CD14-positive monocyte (primary cell): ENCODE data around the gene UBL5. TPM values are rescaled to one million over a fixed set of nuclear protein-coding genes. Genes with fewer than 3 reads are reported as not detected.

Experiments
- DNase-seq, 3 donors: peaks; one replicate each; pipeline ENCODE4 v3.0.0-alpha.2; 2011 to 2022
- H2AFZ ChIP-seq: 2 replicates; pipeline ENCODE4 v1.6.0; 2012; ENCODE audit warnings: mild to moderate bottlenecking, low read depth, low read length, inconsistent platforms; ENCODE audit not compliant: insufficient read depth, poor library complexity, severe bottlenecking
- H3K27ac ChIP-seq, 2 donors: 1 replicate in 1 of 2; 2 replicates in 1 of 2; pipeline ENCODE4 v1.5.1; 2012 to 2013; ENCODE audit warnings: low read length in 2 of 2, control low read depth in 1 of 2, inconsistent platforms in 1 of 2, low read depth in 1 of 2, mild to moderate bottlenecking in 1 of 2
- H3K27me3 ChIP-seq, 2 donors: one replicate each; pipeline versions ENCODE4 v1.6.0 to v1.6.1; 2011 to 2013; ENCODE audit warnings: low read length in 2 of 2; ENCODE audit not compliant: control insufficient read depth in 2 of 2, insufficient read depth in 2 of 2
- H3K36me3 ChIP-seq, 2 donors: replicated peaks in 1 of 2; 1 replicate in 1 of 2; 2 replicates in 1 of 2; pipeline versions ENCODE4 v1.5.1 to v1.6.1; 2012 to 2013; ENCODE audit warnings: low read length in 2 of 2, control low read depth in 1 of 2, inconsistent platforms in 1 of 2, mild to moderate bottlenecking in 1 of 2; ENCODE audit not compliant: insufficient read depth in 2 of 2, control insufficient read depth in 1 of 2
- H3K4me1 ChIP-seq, 2 donors: 1 replicate in 1 of 2; 2 replicates in 1 of 2; pipeline versions ENCODE4 v1.5.1 to v1.6.1; 2012 to 2013; ENCODE audit warnings: low read length in 2 of 2, control low read depth in 1 of 2, inconsistent platforms in 1 of 2, mild to moderate bottlenecking in 1 of 2, moderate library complexity in 1 of 2; ENCODE audit not compliant: insufficient read depth in 2 of 2, control insufficient read depth in 1 of 2
- H3K4me2 ChIP-seq: replicated peaks from 2 replicates; pipeline ENCODE3; 2012; ENCODE audit warnings: low read length, moderate library complexity, mild to moderate bottlenecking; ENCODE audit not compliant: poor library complexity, severe bottlenecking; ENCODE audit errors: extremely low read depth
- H3K4me3 ChIP-seq, 3 experiments: fragments of 200-600 bp in 1 of 3; sonication (generic) in 1 of 3; replicated peaks in 1 of 3; 1 replicate in 2 of 3; 2 replicates in 1 of 3; pipeline ENCODE4 v1.5.1; 2011 to 2013; ENCODE audit warnings: low read length in 3 of 3, mild to moderate bottlenecking in 3 of 3, control low read depth in 2 of 3, low read depth in 2 of 3, inconsistent platforms in 1 of 3, moderate library complexity in 1 of 3
- H3K79me2 ChIP-seq: 2 replicates; pipeline ENCODE4 v1.6.0; 2012; ENCODE audit warnings: mild to moderate bottlenecking, control low read depth, inconsistent platforms, low read length, moderate library complexity; ENCODE audit not compliant: insufficient read depth
- H3K9ac ChIP-seq: 2 replicates; pipeline ENCODE4 v1.6.0; 2017; ENCODE audit warnings: low read length, mild to moderate bottlenecking; ENCODE audit not compliant: insufficient read depth, poor library complexity, severe bottlenecking
- H3K9me3 ChIP-seq, 2 donors: replicated peaks in 1 of 2; 1 replicate in 1 of 2; 2 replicates in 1 of 2; pipeline versions ENCODE4 v1.5.1 to v1.6.1; 2012 to 2013; ENCODE audit warnings: low read length in 2 of 2, control low read depth in 1 of 2; ENCODE audit not compliant: control insufficient read depth in 1 of 2, insufficient read depth in 1 of 2
- H4K20me1 ChIP-seq: 2 replicates; pipeline ENCODE4 v1.6.0; 2012; ENCODE audit warnings: mild to moderate bottlenecking, low read length, control low read depth, moderate library complexity; ENCODE audit not compliant: insufficient read depth
- H3K27ac Mint-ChIP-seq, 7 donors: one replicate each; pipeline ENCODE4 v1.8.0; 2020; ENCODE audit warnings: mild to moderate bottlenecking in 7 of 7, mixed read lengths in 7 of 7, moderate library complexity in 6 of 7, inconsistent platforms in 2 of 7
- H3K27me3 Mint-ChIP-seq, 3 donors: one replicate each; pipeline ENCODE4 v1.8.0; 2021 to 2022; ENCODE audit warnings: low read depth in 3 of 3, mild to moderate bottlenecking in 3 of 3, mixed read lengths in 3 of 3, moderate library complexity in 3 of 3, inconsistent platforms in 1 of 3
- H3K36me3 Mint-ChIP-seq, 2 donors: one replicate each; pipeline ENCODE4 v1.8.0; 2020; ENCODE audit warnings: mixed read lengths in 2 of 2, inconsistent platforms in 1 of 2, mild to moderate bottlenecking in 1 of 2
- H3K4me1 Mint-ChIP-seq: one replicate; pipeline ENCODE4 v1.8.0; 2020; ENCODE audit warnings: mild to moderate bottlenecking, mixed read lengths
- H3K4me3 Mint-ChIP-seq, 2 donors: one replicate each; pipeline ENCODE4 v1.8.0; 2020; ENCODE audit warnings: mild to moderate bottlenecking in 2 of 2, mixed read lengths in 2 of 2, moderate library complexity in 1 of 2
- H3K9me3 Mint-ChIP-seq, 7 donors: one replicate each; pipeline ENCODE4 v1.8.0; 2020 to 2022; ENCODE audit warnings: mixed read lengths in 7 of 7, mild to moderate bottlenecking in 6 of 7, moderate library complexity in 6 of 7, inconsistent platforms in 2 of 7
- CTCF ChIP-seq: fragments of 200-600 bp; IDR thresholded peaks from one replicate; pipeline ENCODE4 v1.8.0; 2022; ENCODE audit warnings: antibody characterized with exemption, mild to moderate bottlenecking
- WGBS: methylation state at CpG from one replicate; pipeline ENCODE4 v1.1.5; 2013; ENCODE audit warnings: missing lambda C conversion rate; ENCODE audit not compliant: insufficient coverage; 5-methylcytosine and 5-hydroxymethylcytosine counted together
- intact Hi-C, 2 donors: fragments of 100-400 bp; cut with micrococcal nuclease; formaldehyde crosslinking; loops; one replicate each; pipeline versions ENCODE4 v1.15.0 to v1.15.1; 2023
- polyA plus RNA-seq, 3 donors: library from polyadenylated mRNA; depleted of rRNA in 1 of 3; unstranded in 2 of 3; stranded (reverse) in 1 of 3; fragments of 300-500 nt in 2 of 3; fragments of >200 nt in 1 of 3; fragmentation: Illumina TruSeq in 2 of 3; gene quantifications; 1 replicate in 2 of 3; 2 replicates in 1 of 3; pipeline ENCODE4 v1.2.3, GENCODE V29; 2012 to 2021

UBL5 gene
- polyA plus RNA-seq, 3 donors, result 713 to 783 (median 728) TPM

GRCh38 chr19:9848762-9849161 is 21.0 kb downstream of the UBL5 start:
- Mint-ChIP-seq H3K27me3 (no peaks in the 10 kb centered on the region), H3K9me3 (peaks cover under 1 to 5% (median 4%) of the 10 kb centered on the region in 7 donors), H3K27ac (peak overlapping the region in 1 of 7 donors; percentile 8), H3K36me3 (peaks cover 59 to 75% of the 10 kb centered on the region in 2 donors), H3K4me1 (no peaks in the 10 kb centered on the region), H3K4me3 (no peak overlapping the region)
- Histone ChIP-seq H3K36me3 (peaks cover 50 to 69% of the 10 kb centered on the region in 2 donors), H3K4me2 (no peak overlapping the region), H2AFZ (no peak overlapping the region), H3K4me3 (no peak overlapping the region), H3K27me3 (no peaks in the 10 kb centered on the region), H3K79me2 (peaks cover 8% of the 10 kb centered on the region), H3K9me3 (peaks cover 4 to 5% of the 10 kb centered on the region in 2 donors), H3K4me1 (no peaks in the 10 kb centered on the region), H4K20me1 (peaks cover 7% of the 10 kb centered on the region), H3K27ac (no peak overlapping the region), H3K9ac (no peak overlapping the region)
- DNase-seq, result no peak
- TF ChIP-seq CTCF, result no peak
- intact Hi-C loops, result no loop called here
- WGBS, result 94% methylated on average over 23 of the region's 23 CpGs

GRCh38 chr19:9849791-9850190 is 22.1 kb downstream of the UBL5 start:
- H3K9ac ChIP-seq, result no peak overlapping the region
- peaks cover 2% of the 10 kb centered on the region for H4K20me1 ChIP-seq
- peaks cover 0 to 5% (median 3%) of the 10 kb centered on the region in 7 donors for H3K9me3 Mint-ChIP-seq
- WGBS, result 89% methylated on average over 5 of the region's 7 CpGs
- H3K9me3 ChIP-seq, result no peaks in the 10 kb centered on the region
- no peaks in the 10 kb centered on the region for H3K4me1 Mint-ChIP-seq
- H3K36me3 Mint-ChIP-seq, result peaks cover 49 to 69% of the 10 kb centered on the region in 2 donors
- no peaks in the 10 kb centered on the region for H3K27me3 Mint-ChIP-seq
- no peak for TF ChIP-seq CTCF
- peaks cover 8% of the 10 kb centered on the region for H3K79me2 ChIP-seq
- no peak overlapping the region for H3K4me3 ChIP-seq
- H3K27me3 ChIP-seq, result no peaks in the 10 kb centered on the region
- no peak overlapping the region for H2AFZ ChIP-seq
- no peak overlapping the region for H3K27ac ChIP-seq
- intact Hi-C loops, result no loop called here
- H3K36me3 ChIP-seq, result peaks cover 39 to 59% of the 10 kb centered on the region in 2 donors
- no peak for DNase-seq
- no peaks in the 10 kb centered on the region for H3K4me1 ChIP-seq
- no peak overlapping the region for H3K27ac Mint-ChIP-seq
- H3K4me2 ChIP-seq, result no peak overlapping the region
- no peak overlapping the region for H3K4me3 Mint-ChIP-seq
